HK-2 (cell line): ENCODE data around the gene DNAJC17.

Source experiments
- DNase-seq: peaks from one replicate; pipeline ENCODE4 v3.0.0-alpha.2; 2018; ENCODE audit not compliant: unreplicated experiment

DNAJC17 gene

GRCh38 chr15:40830884-40831283, 23.6 kb upstream of the DNAJC17 start:
- DNase-seq: no peak

GRCh38 chr15:40829115-40829514, 21.8 kb upstream of the DNAJC17 start:
- no peak for DNase-seq

- DNase-seq: no peak
These were observed 21.3 kb upstream of the DNAJC17 start, which contains the start of gene PPP1R14D for GRCh38 chr15:40828447-40829036. TSS of gene PPP1R14D (minus strand) at chr15:40828708. CDS start at chr15:40828641, 67 bp downstream.

GRCh38 chr15:40826423-40827075, 19.3 kb upstream of the DNAJC17 start:
- no peak for DNase-seq

GRCh38 chr15:40825661-40826422, 18.6 kb upstream of the DNAJC17 start:
- DNase-seq: no peak

GRCh38 chr15:40823572-40824343, 16.5 kb upstream of the DNAJC17 start:
- no peak for DNase-seq

GRCh38 chr15:40821195-40821594, 13.9 kb upstream of the DNAJC17 start:
- DNase-seq: no peak

- no peak for DNase-seq
These were observed 11.8 kb upstream of the DNAJC17 start for GRCh38 chr15:40819048-40819447.

- peak; percentile 7 for DNase-seq
These were observed 7.9 kb upstream of the DNAJC17 start for GRCh38 chr15:40815042-40815698.

GRCh38 chr15:40812721-40813425, 5.6 kb upstream of the DNAJC17 start:
- no peak for DNase-seq

- DNase-seq: no peak
These were observed 1.7 kb upstream of the DNAJC17 start for GRCh38 chr15:40808861-40809450.

- no peak for DNase-seq
These were observed 702 bp upstream of the DNAJC17 start for GRCh38 chr15:40807888-40808461.

GRCh38 chr15:40806672-40807027, 623 bp downstream of the DNAJC17 start:
- no peak for DNase-seq

GRCh38 chr15:40803688-40804087, 3.6 kb downstream of the DNAJC17 start:
- DNase-seq: no peak

- DNase-seq: no peak
These were observed 4.2 kb downstream of the DNAJC17 start for GRCh38 chr15:40803076-40803475.

GRCh38 chr15:40799523-40799922, 7.8 kb downstream of the DNAJC17 start:
- no peak for DNase-seq

- no peak for DNase-seq
These were observed 10.8 kb downstream of the DNAJC17 start for GRCh38 chr15:40796512-40796911.

GRCh38 chr15:40796041-40796440, 11.2 kb downstream of the DNAJC17 start:
- no peak for DNase-seq

- peak; percentile 71 for DNase-seq
These were observed 13.9 kb downstream of the DNAJC17 start for GRCh38 chr15:40793216-40793989.

GRCh38 chr15:40792394-40792793, 14.9 kb downstream of the DNAJC17 start:
- no peak for DNase-seq
